ENCODE measurements around the gene P2RX7. TPM values are rescaled to one million over a fixed set of nuclear protein-coding genes. Genes with fewer than 3 reads are reported as not detected.
"Not testable (repeated sequence)": the region's sequence is repeated elsewhere in the genome, so short reads cannot be mapped to it uniquely, and the experiment has no call there.

The P2RX7 gene
- polyA plus RNA-seq, 2 of the 4 experiments (the other 2 are of a cell fraction), result 0.03 TPM; not detected in 1

DNA sequence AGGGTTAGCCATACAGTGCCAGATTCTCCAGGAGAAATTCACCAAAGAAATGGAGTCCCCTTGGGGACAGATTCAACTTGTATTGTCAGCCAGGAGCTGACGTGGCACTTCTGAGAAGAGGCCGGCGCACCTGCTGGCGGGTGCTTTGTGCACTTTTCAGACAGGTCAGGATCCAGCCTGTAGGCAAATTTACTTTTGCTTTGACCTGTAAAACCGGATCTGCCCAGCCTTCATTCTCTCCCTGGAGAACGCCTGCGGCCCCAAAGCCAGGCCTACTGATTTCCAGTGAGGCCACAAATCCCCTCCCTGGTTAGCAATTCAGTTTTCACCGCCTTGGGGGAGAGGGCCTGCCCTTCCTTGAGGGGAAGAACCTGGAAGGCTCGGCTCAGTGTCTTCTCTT, 94.6 kb downstream of the P2RX7 start:
- no peak for FAIRE-seq
- WGBS (ENCODE audit: missing lambda C conversion rate), result 82% methylated on average over 9 of the region's 9 CpGs

DNA sequence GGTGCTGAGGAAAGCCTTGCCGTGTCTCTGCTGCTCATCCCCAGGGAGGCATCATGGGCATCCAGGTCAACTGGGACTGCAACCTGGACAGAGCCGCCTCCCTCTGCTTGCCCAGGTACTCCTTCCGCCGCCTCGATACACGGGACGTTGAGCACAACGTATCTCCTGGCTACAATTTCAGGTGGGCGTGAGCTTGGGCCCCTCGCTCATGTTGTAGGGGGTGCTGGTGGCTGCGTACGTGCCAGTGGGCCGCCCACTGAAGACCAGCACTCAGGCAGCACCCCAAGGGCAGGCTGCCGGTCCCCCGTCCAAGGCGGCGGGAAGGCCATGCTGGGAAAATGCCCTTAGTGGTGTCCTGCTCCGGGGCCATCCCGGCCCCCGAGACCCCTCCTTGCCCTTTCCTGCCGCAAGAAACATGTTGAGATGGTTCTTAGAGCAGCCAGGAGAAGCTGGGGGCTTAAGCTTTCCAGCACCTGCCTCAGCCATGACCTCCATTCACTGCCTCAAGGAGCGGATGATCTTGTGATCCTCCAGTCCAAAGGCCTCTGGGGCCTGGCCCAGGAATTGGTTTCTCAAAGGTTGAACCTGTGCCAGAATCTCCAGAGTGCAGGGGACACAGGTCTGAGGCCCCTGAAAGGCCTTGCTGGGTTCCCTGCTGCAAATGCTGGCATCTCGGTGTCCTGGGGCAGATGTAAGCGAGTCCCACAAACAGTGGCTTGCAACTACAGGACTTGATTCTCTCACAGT, 96.4 kb downstream of the P2RX7 start:
- no peak for ATAC-seq
- H3K9me3 ChIP-seq, result no peaks in the 10 kb centered on the region
- 94% methylated on average over 19 of the region's 24 CpGs for WGBS (ENCODE audit: missing lambda C conversion rate)
- no peak overlapping the region for H3K27ac ChIP-seq
- DNase-seq (ENCODE audit: low read depth in 1 of 2, low spot score in 1 of 2), result no peak
- no peak overlapping the region for H3K4me2 ChIP-seq
- 0 out of 3 replicates have a peak, but pooled peaks cover 3% of the 10 kb centered on the region for H3K4me1 ChIP-seq
- POLR2A ChIA-PET, result no interaction called here
- no peak for FAIRE-seq
- TF ChIP-seq BHLHE40 (IDR thresholded peaks at IDR 0.05; ENCODE audit: low read depth, low read length) (no peak), CHD2 (IDR thresholded peaks at IDR 0.05; ENCODE audit: low read length, partially characterized antibody) (no peak), RAD21 (conservative IDR thresholded peaks at IDR 0.05 in 1 of 2, IDR thresholded peaks at IDR 0.05 in 1 of 2) (no peak), FOXS1 (CRISPR knock-in tag; IDR thresholded peaks at IDR 0.05) (no peak), ZFP36 (IDR thresholded peaks at IDR 0.05; ENCODE audit: borderline replicate concordance, partially characterized antibody) (no peak)
- TF ChIP-seq, protein P1, sequence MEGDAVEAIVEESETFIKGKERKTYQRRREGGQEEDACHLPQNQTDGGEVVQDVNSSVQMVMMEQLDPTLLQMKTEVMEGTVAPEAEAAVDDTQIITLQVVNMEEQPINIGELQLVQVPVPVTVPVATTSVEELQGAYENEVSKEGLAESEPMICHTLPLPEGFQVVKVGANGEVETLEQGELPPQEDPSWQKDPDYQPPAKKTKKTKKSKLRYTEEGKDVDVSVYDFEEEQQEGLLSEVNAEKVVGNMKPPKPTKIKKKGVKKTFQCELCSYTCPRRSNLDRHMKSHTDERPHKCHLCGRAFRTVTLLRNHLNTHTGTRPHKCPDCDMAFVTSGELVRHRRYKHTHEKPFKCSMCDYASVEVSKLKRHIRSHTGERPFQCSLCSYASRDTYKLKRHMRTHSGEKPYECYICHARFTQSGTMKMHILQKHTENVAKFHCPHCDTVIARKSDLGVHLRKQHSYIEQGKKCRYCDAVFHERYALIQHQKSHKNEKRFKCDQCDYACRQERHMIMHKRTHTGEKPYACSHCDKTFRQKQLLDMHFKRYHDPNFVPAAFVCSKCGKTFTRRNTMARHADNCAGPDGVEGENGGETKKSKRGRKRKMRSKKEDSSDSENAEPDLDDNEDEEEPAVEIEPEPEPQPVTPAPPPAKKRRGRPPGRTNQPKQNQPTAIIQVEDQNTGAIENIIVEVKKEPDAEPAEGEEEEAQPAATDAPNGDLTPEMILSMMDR (IDR thresholded peaks at IDR 0.05), result no peak
- TF ChIP-seq, protein P2, sequence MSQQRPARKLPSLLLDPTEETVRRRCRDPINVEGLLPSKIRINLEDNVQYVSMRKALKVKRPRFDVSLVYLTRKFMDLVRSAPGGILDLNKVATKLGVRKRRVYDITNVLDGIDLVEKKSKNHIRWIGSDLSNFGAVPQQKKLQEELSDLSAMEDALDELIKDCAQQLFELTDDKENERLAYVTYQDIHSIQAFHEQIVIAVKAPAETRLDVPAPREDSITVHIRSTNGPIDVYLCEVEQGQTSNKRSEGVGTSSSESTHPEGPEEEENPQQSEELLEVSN (IDR thresholded peaks at IDR 0.05; ENCODE audit: borderline replicate concordance, low read depth), result no peak
- H3K4me3 ChIP-seq, result no peak overlapping the region
- CTCF ChIA-PET, result interaction anchor here (0.6 to 2.4 kb wide), 11 partner anchors 10 to 162 kb away, joined by 3 to 29 read pairs (median 4); no protein-coding TSS in a partner anchor

More for the DNA sequence above, 94.6 kb downstream of the P2RX7 start:
- TF ChIP-seq, protein P1 (IDR thresholded peaks at IDR 0.05), result no peak
- TF ChIP-seq NFE2L2 (conservative IDR thresholded peaks at IDR 0.05; ENCODE audit: low read length) (no peak), SMC3 (IDR thresholded peaks at IDR 0.05) (no peak), MAZ (IDR thresholded peaks at IDR 0.05; ENCODE audit: borderline replicate concordance, low read depth, low read length) (no peak), HOXB13 (CRISPR knock-in tag; IDR thresholded peaks at IDR 0.05; ENCODE audit: low read depth) (no peak), FOSL2 (IDR thresholded peaks at IDR 0.05) (no peak), FOSL2 (CRISPR knock-in tag; IDR thresholded peaks at IDR 0.05) (no peak), POLR2A (IDR thresholded peaks at IDR 0.05; ENCODE audit: low read length) (no peak), JUNB (IDR thresholded peaks at IDR 0.05) (no peak)
- Histone ChIP-seq H3K4me1 (0 out of 3 replicates have a peak, but pooled peaks cover 3% of the 10 kb centered on the region), H3K4me3 (no peak overlapping the region), H3K9me3 (no peaks in the 10 kb centered on the region), H3K27ac (no peak overlapping the region), H3K4me2 (no peak overlapping the region)
- DNase-seq (ENCODE audit: low read depth in 1 of 2, low spot score in 1 of 2) (no peak), ATAC-seq (no peak)
- ChIA-PET POLR2A (no interaction called here), CTCF (no interaction called here)

DNA sequence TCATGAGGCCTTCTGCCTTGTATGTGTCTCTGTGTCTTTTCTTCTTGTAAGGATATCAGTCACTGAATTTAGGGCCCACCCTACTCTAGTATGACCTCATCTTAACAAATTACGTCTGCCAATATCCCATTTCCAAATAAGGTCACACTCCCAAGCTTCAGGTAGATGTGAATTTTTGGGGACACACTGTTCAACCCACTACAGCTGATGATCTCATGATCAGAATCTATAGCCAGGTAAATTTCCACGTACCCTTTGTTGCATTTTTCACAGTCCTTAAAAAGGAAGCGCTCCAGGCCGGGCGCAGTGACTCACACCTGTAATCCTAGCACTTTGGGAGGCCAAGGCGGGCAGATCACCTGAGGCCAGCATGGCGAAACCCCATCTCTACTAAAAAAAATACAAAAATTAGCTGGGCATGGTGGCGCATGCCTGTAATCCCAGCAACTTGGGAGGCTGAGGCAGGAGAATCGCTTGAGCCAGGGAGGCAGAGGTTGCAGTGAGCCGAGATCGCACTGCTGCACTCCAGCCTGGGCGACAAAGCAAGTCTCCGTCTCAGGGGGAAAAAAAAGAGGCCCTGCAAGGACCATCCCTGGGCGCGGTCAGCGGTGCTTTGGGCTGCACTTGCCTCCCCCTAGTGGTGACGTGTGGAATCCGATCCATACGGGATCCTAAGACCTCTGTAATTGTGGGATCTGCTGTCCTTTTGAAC, 97.3 kb downstream of the P2RX7 start:
- POLR2A ChIA-PET, H3K4me3 ChIP-seq, FAIRE-seq: not testable (repeated sequence)

More for the DNA sequence above, 97.3 kb downstream of the P2RX7 start:
- not testable (repeated sequence) for H3K4me1 ChIP-seq, H3K27ac ChIP-seq, H3K9me3 ChIP-seq
- CTCF ChIA-PET, result interaction anchor here (0.5 to 2.4 kb wide), 30 partner anchors 9 to 240 kb away, joined by 3 to 29 read pairs (median 4); no protein-coding TSS in a partner anchor
- WGBS (ENCODE audit: missing lambda C conversion rate), result 42% methylated on average over 19 of the region's 19 CpGs
- ATAC-seq (peak; percentile 82 to 91), DNase-seq (ENCODE audit: low read depth in 1 of 2, low spot score in 1 of 2) (peak; percentile 81 to 92)
- peak overlapping the region; percentile 30; the same call in 1 of the 3 replicates for H3K4me2 ChIP-seq
- TF ChIP-seq, protein P1 (IDR thresholded peaks at IDR 0.05), result peak; percentile 76
- TF ChIP-seq, protein P3, sequence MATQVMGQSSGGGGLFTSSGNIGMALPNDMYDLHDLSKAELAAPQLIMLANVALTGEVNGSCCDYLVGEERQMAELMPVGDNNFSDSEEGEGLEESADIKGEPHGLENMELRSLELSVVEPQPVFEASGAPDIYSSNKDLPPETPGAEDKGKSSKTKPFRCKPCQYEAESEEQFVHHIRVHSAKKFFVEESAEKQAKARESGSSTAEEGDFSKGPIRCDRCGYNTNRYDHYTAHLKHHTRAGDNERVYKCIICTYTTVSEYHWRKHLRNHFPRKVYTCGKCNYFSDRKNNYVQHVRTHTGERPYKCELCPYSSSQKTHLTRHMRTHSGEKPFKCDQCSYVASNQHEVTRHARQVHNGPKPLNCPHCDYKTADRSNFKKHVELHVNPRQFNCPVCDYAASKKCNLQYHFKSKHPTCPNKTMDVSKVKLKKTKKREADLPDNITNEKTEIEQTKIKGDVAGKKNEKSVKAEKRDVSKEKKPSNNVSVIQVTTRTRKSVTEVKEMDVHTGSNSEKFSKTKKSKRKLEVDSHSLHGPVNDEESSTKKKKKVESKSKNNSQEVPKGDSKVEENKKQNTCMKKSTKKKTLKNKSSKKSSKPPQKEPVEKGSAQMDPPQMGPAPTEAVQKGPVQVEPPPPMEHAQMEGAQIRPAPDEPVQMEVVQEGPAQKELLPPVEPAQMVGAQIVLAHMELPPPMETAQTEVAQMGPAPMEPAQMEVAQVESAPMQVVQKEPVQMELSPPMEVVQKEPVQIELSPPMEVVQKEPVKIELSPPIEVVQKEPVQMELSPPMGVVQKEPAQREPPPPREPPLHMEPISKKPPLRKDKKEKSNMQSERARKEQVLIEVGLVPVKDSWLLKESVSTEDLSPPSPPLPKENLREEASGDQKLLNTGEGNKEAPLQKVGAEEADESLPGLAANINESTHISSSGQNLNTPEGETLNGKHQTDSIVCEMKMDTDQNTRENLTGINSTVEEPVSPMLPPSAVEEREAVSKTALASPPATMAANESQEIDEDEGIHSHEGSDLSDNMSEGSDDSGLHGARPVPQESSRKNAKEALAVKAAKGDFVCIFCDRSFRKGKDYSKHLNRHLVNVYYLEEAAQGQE (IDR thresholded peaks at IDR 0.05), result 0 out of 2 replicates have a peak, but pooled peaks have one; percentile 18
- TF ChIP-seq SMC3 (IDR thresholded peaks at IDR 0.05) (peak; percentile 59; the same call in 2 of the 3 replicates), RAD21 (conservative IDR thresholded peaks at IDR 0.05 in 1 of 2, IDR thresholded peaks at IDR 0.05 in 1 of 2) (peak; percentile 72 to 83)
- TF ChIP-seq, protein P4, sequence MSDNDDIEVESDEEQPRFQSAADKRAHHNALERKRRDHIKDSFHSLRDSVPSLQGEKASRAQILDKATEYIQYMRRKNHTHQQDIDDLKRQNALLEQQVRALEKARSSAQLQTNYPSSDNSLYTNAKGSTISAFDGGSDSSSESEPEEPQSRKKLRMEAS (IDR thresholded peaks at IDR 0.05), result peak; percentile 18; the same call in 1 of the 2 replicates
